ENCODE data around the gene MAEA. TPM values are rescaled to one million over a fixed set of nuclear protein-coding genes. Genes with fewer than 3 reads are reported as not detected.

The MAEA gene
- total RNA-seq = 10 to 100 TPM; 28.7 to 33.9 TPM
- polyA plus RNA-seq = 10 to 100 TPM; 20.9 to 30.9 TPM

DNA sequence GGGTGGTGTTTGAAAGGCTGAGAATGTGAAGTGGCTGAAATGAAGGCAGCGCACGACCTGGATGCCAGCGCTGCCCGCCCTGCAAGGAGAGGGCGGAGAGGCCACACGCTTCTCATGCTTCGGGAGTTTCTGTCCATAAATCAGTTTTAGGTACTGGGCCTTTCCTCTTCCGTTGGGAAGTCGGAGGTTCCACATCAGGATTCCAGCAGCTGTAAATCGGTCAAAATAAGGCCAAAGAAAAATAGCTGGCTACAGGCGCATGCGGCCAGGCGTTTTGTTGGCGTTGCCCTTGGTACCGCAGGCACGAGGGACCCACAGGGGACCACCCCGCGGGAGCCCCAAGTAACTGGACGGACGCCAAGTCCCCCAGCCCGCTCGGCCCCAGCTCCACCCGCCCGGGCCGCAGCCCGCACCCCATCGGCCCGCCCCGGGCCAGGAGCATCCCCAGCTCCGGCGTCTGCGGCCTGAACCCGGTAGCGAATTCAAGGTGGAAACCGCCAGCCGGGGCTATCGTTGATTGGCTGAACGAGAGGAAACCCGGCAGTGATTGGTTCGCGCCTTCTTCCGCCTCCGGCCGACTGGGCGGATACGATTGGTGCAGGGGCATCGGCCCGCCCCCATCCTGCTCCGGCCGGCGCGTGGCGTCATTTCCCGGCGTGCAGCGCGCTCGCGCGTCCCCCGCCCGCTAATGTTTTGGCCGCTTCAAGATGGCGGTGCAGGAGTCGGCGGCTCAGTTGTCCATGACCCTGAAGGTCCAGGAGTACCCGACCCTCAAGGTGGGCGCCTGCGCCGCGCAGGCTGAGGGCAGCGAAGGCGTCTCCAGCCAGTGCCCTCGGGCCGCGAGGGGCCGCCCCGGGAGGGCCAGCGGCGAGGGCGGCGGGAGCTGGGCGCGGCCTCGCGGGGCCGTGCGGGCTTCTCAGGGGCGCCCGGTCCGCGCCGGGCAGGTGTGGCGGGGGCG, at the start of gene MAEA:
Gene MAEA, plus strand, starts transcription at position 685 of the 958 bp plus-strand sequence. Its CDS starts 23 bp downstream, at position 708.
- peak; percentile 95 for DNase-seq (ENCODE audit: low spot score)
- Histone ChIP-seq H3K27ac (ENCODE audit: low read depth in 1 of 2, low read length in 2 of 2) (peak within 1 kb of the TSS; percentile 49 to 66), H3K4me1 (ENCODE audit: control insufficient read depth in 4 of 4, insufficient read depth in 4 of 4, low read length in 3 of 4) (peaks cover 12 to 36% (median 26%) of the 10 kb centered on the region in 4 donors), H3K9me3 (ENCODE audit: control insufficient read depth in 4 of 4, low read length in 3 of 4) (peaks cover 0 to 7% (median 3%) of the 10 kb centered on the region in 4 donors), H3K9ac (ENCODE audit: low read depth in 1 of 2, low read length in 2 of 2) (peak within 1 kb of the TSS; percentile 63 to 88), H3K4me3 (ENCODE audit: low read depth in 1 of 3, low read length in 3 of 3) (peak within 1 kb of the TSS; percentile 87 to 99 (median 93)), H3K36me3 (ENCODE audit: control insufficient read depth in 4 of 4, insufficient read depth in 3 of 4, low read depth in 1 of 4, low read length in 3 of 4) (peaks cover 0 to 3% (median 0%) of the 10 kb centered on the region in 4 donors), H3K27me3 (ENCODE audit: control insufficient read depth in 4 of 4, insufficient read depth in 4 of 4, low read length in 3 of 4) (no peaks in the 10 kb centered on the region)
- peak; percentile 96 for TF ChIP-seq YY1 (IDR thresholded peaks at IDR 0.05)
- TF ChIP-seq EGR1 (IDR thresholded peaks at IDR 0.05; ENCODE audit: low read depth in 2 of 2) = no peak
- TF ChIP-seq SP1 (IDR thresholded peaks at IDR 0.05) = peak; percentile 81
- peak; percentile 50 to 90 for TF ChIP-seq GABPA (IDR thresholded peaks at IDR 0.05 in 1 of 2, conservative IDR thresholded peaks at IDR 0.05 in 1 of 2)
- WGBS = 1% methylated on average over 95 of the region's 95 CpGs

DNA sequence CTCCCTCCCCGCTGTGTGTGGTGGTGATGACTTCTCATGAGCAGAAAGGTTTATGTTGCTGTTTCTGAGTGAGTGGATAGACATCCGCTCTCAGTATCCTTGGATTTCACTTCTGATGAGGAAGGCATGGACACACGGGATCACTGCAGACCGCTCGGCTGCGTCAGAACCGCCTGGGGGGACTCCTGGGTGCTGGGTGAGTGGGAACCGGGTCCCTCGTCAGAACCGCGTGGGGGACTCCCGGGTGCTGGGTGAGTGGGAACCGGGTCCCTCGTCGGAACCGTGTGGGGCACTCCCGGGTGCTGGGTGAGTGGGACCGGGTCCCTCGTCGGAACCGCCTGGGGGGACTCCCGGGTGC, 49.8 kb upstream of the MAEA start:
- no peaks in the 10 kb centered on the region for H3K27me3 ChIP-seq (ENCODE audit: control insufficient read depth in 4 of 4, insufficient read depth in 4 of 4, low read length in 3 of 4)
- H3K27ac ChIP-seq (ENCODE audit: low read depth in 1 of 2, low read length in 2 of 2) = no peak overlapping the region
- H3K4me1 ChIP-seq (ENCODE audit: control insufficient read depth in 4 of 4, insufficient read depth in 4 of 4, low read length in 3 of 4) = peaks cover 26 to 46% (median 43%) of the 10 kb centered on the region in 4 donors
- H3K36me3 ChIP-seq (ENCODE audit: control insufficient read depth in 4 of 4, insufficient read depth in 3 of 4, low read depth in 1 of 4, low read length in 3 of 4) = peaks cover 17 to 50% (median 26%) of the 10 kb centered on the region in 4 donors
- no peak for DNase-seq (ENCODE audit: low spot score)
- TF ChIP-seq HNF4A (conservative IDR thresholded peaks at IDR 0.05) (no peak), HNF4G (IDR thresholded peaks at IDR 0.05) (no peak), RAD21 (IDR thresholded peaks at IDR 0.05) (no peak), GABPA (IDR thresholded peaks at IDR 0.05 in 1 of 2, conservative IDR thresholded peaks at IDR 0.05 in 1 of 2) (no peak), NR2F2 (IDR thresholded peaks at IDR 0.05) (no peak), TAF1 (conservative IDR thresholded peaks at IDR 0.05) (no peak), YY1 (IDR thresholded peaks at IDR 0.05) (no peak), RXRA (IDR thresholded peaks at IDR 0.05) (no peak), SP1 (IDR thresholded peaks at IDR 0.05) (no peak), FOXA1 (IDR thresholded peaks at IDR 0.05) (no peak), EGR1 (IDR thresholded peaks at IDR 0.05; ENCODE audit: low read depth in 2 of 2) (no peak), FOXA2 (IDR thresholded peaks at IDR 0.05) (no peak)
- TF ChIP-seq, protein P1, sequence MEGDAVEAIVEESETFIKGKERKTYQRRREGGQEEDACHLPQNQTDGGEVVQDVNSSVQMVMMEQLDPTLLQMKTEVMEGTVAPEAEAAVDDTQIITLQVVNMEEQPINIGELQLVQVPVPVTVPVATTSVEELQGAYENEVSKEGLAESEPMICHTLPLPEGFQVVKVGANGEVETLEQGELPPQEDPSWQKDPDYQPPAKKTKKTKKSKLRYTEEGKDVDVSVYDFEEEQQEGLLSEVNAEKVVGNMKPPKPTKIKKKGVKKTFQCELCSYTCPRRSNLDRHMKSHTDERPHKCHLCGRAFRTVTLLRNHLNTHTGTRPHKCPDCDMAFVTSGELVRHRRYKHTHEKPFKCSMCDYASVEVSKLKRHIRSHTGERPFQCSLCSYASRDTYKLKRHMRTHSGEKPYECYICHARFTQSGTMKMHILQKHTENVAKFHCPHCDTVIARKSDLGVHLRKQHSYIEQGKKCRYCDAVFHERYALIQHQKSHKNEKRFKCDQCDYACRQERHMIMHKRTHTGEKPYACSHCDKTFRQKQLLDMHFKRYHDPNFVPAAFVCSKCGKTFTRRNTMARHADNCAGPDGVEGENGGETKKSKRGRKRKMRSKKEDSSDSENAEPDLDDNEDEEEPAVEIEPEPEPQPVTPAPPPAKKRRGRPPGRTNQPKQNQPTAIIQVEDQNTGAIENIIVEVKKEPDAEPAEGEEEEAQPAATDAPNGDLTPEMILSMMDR (IDR thresholded peaks at IDR 0.05; ENCODE audit: low read depth, low read length, missing input control) = no peak
- TF ChIP-seq, protein P2, sequence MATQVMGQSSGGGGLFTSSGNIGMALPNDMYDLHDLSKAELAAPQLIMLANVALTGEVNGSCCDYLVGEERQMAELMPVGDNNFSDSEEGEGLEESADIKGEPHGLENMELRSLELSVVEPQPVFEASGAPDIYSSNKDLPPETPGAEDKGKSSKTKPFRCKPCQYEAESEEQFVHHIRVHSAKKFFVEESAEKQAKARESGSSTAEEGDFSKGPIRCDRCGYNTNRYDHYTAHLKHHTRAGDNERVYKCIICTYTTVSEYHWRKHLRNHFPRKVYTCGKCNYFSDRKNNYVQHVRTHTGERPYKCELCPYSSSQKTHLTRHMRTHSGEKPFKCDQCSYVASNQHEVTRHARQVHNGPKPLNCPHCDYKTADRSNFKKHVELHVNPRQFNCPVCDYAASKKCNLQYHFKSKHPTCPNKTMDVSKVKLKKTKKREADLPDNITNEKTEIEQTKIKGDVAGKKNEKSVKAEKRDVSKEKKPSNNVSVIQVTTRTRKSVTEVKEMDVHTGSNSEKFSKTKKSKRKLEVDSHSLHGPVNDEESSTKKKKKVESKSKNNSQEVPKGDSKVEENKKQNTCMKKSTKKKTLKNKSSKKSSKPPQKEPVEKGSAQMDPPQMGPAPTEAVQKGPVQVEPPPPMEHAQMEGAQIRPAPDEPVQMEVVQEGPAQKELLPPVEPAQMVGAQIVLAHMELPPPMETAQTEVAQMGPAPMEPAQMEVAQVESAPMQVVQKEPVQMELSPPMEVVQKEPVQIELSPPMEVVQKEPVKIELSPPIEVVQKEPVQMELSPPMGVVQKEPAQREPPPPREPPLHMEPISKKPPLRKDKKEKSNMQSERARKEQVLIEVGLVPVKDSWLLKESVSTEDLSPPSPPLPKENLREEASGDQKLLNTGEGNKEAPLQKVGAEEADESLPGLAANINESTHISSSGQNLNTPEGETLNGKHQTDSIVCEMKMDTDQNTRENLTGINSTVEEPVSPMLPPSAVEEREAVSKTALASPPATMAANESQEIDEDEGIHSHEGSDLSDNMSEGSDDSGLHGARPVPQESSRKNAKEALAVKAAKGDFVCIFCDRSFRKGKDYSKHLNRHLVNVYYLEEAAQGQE (IDR thresholded peaks at IDR 0.05) = no peak
- TF ChIP-seq, protein P3, sequence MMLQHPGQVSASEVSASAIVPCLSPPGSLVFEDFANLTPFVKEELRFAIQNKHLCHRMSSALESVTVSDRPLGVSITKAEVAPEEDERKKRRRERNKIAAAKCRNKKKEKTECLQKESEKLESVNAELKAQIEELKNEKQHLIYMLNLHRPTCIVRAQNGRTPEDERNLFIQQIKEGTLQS (IDR thresholded peaks at IDR 0.05) = no peak
- no peak overlapping the region for H3K4me3 ChIP-seq (ENCODE audit: low read depth in 1 of 3, low read length in 3 of 3)
- WGBS = 95% methylated on average over 22 of the region's 22 CpGs
- no peak overlapping the region for H3K9ac ChIP-seq (ENCODE audit: low read depth in 1 of 2, low read length in 2 of 2)
- no peaks in the 10 kb centered on the region for H3K9me3 ChIP-seq (ENCODE audit: control insufficient read depth in 4 of 4, low read length in 3 of 4)

All from liver (tissue), 9 donors.